Stimulated activated CD8-positive, alpha-beta memory T cell treated with anti-CD3 and anti-CD28 coated beads, Interleukin-7, amount 100 ng/mL, for 24 hours (primary cell): Measurements from ENCODE around the gene LMLN.
"Not testable (repeated sequence)": the region's sequence is repeated elsewhere in the genome, so short reads cannot be mapped to it uniquely, and the experiment has no call there.

Experiments
- DNase-seq: peaks from one replicate; pipeline ENCODE4 v3.0.0-alpha.2; 2020; ENCODE audit warnings: low read depth

The LMLN gene

GRCh38 chr3:198027045-198027798 lies 67.2 kb downstream of the LMLN start:
- no peak for DNase-seq

GRCh38 chr3:198027799-198028390 lies 67.9 kb downstream of the LMLN start:
- no peak for DNase-seq

GRCh38 chr3:198028718-198029117 lies 68.7 kb downstream of the LMLN start:
- DNase-seq: no peak

- DNase-seq: no peak
These were observed 70.1 kb downstream of the LMLN start for GRCh38 chr3:198030125-198030524.

- DNase-seq: no peak
These were observed 70.7 kb downstream of the LMLN start for GRCh38 chr3:198030726-198031125.

- no peak for DNase-seq
These were observed 72.3 kb downstream of the LMLN start for GRCh38 chr3:198032039-198032936.

- DNase-seq: no peak
These were observed 83.1 kb downstream of the LMLN start for GRCh38 chr3:198043119-198043518.

- DNase-seq: no peak
These were observed 86.3 kb downstream of the LMLN start for GRCh38 chr3:198046120-198046857.

- DNase-seq: no peak
These were observed 88.4 kb downstream of the LMLN start for GRCh38 chr3:198048445-198048844.

GRCh38 chr3:198051836-198052235 lies 91.8 kb downstream of the LMLN start:
- DNase-seq: no peak

- DNase-seq: not testable (repeated sequence)
These were observed 93.4 kb downstream of the LMLN start for GRCh38 chr3:198053462-198053861.

GRCh38 chr3:198061119-198062067 lies 101.4 kb downstream of the LMLN start:
- DNase-seq: no peak

- DNase-seq: no peak
These were observed 102.0 kb downstream of the LMLN start for GRCh38 chr3:198062068-198062465.

- DNase-seq: no peak
These were observed 104.4 kb downstream of the LMLN start for GRCh38 chr3:198064420-198064819.

- DNase-seq: no peak
These were observed 105.9 kb downstream of the LMLN start for GRCh38 chr3:198065897-198066296.

GRCh38 chr3:198067416-198067815 lies 107.4 kb downstream of the LMLN start:
- no peak for DNase-seq

- no peak for DNase-seq
These were observed 110.9 kb downstream of the LMLN start for GRCh38 chr3:198070871-198071270.

GRCh38 chr3:198071602-198072287 lies 111.7 kb downstream of the LMLN start:
- peak; percentile 7 for DNase-seq

- DNase-seq: no peak
These were observed 116.8 kb downstream of the LMLN start for GRCh38 chr3:198076722-198077308.
